IPS DF 6.9 (cell line): Measurements from ENCODE around the gene YWHAH.
A peak's percentile ranks its signal among the peaks of the same experiment; 100 is the strongest.

ENCODE experiments used
- DNase-seq: peaks from one replicate; pipeline ENCODE4 v3.0.0-alpha.2; 2013; ENCODE audit warnings: low read depth, low spot score
- H3K27ac ChIP-seq: one replicate; pipeline ENCODE4 v1.5.1; 2013; ENCODE audit warnings: low read length, control low read depth
- H3K27me3 ChIP-seq: 2 replicates; pipeline ENCODE4 v1.6.1; 2013; ENCODE audit warnings: mild to moderate bottlenecking, low read length; ENCODE audit not compliant: control insufficient read depth, insufficient read depth
- H3K36me3 ChIP-seq: 2 replicates; pipeline ENCODE4 v1.6.1; 2013; ENCODE audit warnings: low read length; ENCODE audit not compliant: control insufficient read depth, insufficient read depth
- H3K4me1 ChIP-seq: 2 replicates; pipeline ENCODE4 v1.6.1; 2013; ENCODE audit warnings: low read length; ENCODE audit not compliant: control insufficient read depth, insufficient read depth
- H3K4me3 ChIP-seq: 2 replicates; pipeline ENCODE4 v1.5.1; 2013; ENCODE audit warnings: mild to moderate bottlenecking, low read length
- H3K9me3 ChIP-seq: 2 replicates; pipeline ENCODE4 v1.6.1; 2013; ENCODE audit warnings: low read length, inconsistent platforms; ENCODE audit not compliant: control insufficient read depth, insufficient read depth
- WGBS: extraction: QIAGEN DNeasy Blood & Tissue Kit; methylation state at CpG from one replicate; pipeline ENCODE4 v1.1.7; 2013; ENCODE audit warnings: mixed read lengths, missing lambda C conversion rate; ENCODE audit not compliant: insufficient read length, insufficient coverage; 5-methylcytosine and 5-hydroxymethylcytosine counted together

The YWHAH gene

DNA sequence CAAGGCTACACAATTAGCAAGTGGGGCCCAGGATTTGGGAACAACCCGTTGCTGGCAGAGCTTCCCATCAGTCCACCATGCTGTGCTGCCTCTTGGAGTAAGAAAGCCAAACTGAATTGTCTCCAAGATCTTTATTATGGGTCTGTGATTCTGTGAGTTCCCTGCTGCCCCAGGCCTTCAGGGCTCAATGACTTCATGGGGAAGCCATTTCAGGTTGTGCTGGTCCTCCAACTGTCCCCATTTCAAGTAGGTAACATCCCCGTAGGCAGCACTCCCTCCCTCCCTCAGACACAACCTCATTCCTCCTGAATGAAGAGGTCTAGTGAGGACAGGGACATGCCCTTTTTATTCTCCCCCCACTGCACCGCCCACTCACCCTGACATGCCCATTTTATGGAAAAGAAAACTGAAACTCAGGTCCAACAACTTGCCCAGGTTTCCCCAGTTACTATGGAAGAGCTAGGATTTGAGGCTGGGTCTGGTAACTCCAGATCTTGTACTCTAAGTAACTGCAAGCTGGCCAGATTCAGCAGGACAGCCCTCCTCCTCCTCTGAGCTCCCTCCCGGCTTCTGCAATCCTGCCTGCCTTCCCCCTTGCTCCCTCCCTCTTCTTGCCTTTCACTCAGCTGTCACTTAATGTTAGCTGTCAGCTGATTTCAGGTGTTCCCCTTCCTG lies 8.2 kb upstream of the YWHAH start:
- Histone ChIP-seq H3K36me3 (no peaks in the 10 kb centered on the region), H3K4me1 (no peaks in the 10 kb centered on the region), H3K9me3 (no peaks in the 10 kb centered on the region), H3K4me3 (no peak overlapping the region), H3K27me3 (no peaks in the 10 kb centered on the region), H3K27ac (no peak overlapping the region)
- no peak for DNase-seq
- WGBS: no CpG with 5 or more reads among the region's 4 CpGs

DNA sequence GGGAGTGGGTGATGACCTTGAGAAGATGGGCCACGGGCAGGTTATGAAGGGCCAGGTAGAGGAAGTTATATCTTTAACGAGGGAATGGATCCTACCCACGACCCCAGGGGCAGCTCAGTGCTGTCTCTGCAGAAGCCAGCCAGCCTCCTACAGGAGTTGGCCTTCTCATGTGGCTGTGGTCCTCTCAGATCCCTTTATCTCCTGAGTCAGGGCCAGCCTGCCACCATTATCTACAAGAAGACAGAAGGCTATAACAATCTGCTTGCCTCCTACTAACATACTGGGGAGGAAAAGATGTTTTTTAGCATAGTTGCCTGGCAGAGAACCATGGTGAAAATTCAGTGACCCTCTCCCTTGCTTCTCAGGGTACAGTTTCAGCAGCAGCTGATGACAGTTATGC lies 7.0 kb upstream of the YWHAH start:
- no peak overlapping the region for H3K4me3 ChIP-seq
- H3K36me3 ChIP-seq: no peaks in the 10 kb centered on the region
- no peaks in the 10 kb centered on the region for H3K4me1 ChIP-seq
- H3K27ac ChIP-seq: no peak overlapping the region
- WGBS: no CpG with 5 or more reads among the region's 3 CpGs
- no peaks in the 10 kb centered on the region for H3K9me3 ChIP-seq
- no peaks in the 10 kb centered on the region for H3K27me3 ChIP-seq
- no peak for DNase-seq

DNA sequence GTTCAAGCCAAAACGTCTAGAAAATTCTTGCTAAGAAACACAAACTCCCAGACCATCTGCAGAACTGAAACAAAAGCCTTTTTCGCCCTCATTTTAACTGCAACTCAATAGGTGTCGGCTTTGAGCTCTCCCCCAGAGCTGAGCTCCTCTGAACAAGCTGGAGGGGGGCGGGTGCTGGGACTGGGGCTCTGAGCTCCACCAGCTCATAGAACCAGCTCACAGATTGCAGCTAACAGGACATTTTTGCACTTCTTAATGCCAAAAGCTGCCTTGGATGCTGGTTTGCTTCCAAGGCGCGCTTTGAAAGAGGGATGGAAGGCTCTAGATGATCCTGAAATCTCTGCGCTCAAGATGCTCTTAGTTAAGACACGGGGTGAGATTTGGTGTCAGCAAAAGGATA lies 6.0 kb upstream of the YWHAH start:
- Histone ChIP-seq H3K4me1 (no peaks in the 10 kb centered on the region), H3K9me3 (no peaks in the 10 kb centered on the region), H3K4me3 (no peak overlapping the region), H3K36me3 (no peaks in the 10 kb centered on the region), H3K27ac (no peak overlapping the region), H3K27me3 (no peaks in the 10 kb centered on the region)
- WGBS: no CpG with 5 or more reads among the region's 8 CpGs
- DNase-seq: no peak

DNA sequence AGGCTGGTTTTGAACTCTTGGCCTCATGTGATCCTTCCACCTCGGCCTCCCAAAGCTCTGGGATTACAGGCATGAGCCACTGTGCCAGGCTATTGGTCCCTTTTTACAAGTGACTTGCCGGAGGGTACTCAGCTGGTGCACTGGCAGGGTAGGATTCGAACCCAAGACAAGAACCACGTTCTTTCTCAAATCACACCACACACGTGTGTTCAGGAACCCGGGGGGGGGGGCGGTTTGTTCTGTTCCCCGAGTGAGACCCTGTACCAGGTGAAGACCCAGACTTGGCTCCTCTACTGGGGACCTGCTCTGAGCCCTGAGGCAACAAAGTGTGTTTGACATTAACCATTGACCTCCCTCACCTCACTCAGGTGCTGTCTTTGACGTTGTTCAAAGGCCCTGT lies 3.8 kb upstream of the YWHAH start:
- no CpG with 5 or more reads among the region's 9 CpGs for whole genome bisulfite sequencing
- Histone ChIP-seq H3K27ac (no peak overlapping the region), H3K4me1 (peaks cover 2% of the 10 kb centered on the region; the same call in 1 of the 2 replicates), H3K4me3 (no peak overlapping the region), H3K36me3 (no peaks in the 10 kb centered on the region), H3K27me3 (no peaks in the 10 kb centered on the region), H3K9me3 (no peaks in the 10 kb centered on the region)
- DNase-seq: no peak

DNA sequence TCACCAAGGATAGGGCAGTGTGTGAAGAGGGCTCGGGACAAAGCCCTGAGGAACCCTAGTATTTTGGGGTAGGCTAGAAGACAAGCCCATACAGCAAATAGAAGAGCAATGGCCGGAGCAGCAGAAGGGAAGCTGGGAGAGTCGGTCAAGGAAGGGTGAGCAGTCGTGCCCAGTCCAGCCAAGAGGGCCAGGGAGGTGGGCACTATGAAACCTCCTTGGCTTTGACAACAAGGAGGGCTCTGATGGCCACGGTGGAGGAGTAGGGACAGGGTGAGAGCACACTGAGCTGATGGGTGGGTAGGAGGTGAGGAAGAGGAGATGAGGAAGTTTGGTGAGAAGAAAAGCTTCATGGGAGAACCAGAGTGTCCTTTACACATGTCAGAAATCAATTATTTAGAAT lies 2.2 kb upstream of the YWHAH start:
- H3K36me3 ChIP-seq: no peaks in the 10 kb centered on the region
- H3K4me1 ChIP-seq: peaks cover 2% of the 10 kb centered on the region; the same call in 1 of the 2 replicates
- H3K4me3 ChIP-seq: no peak overlapping the region
- WGBS: no CpG with 5 or more reads among the region's 5 CpGs
- no peaks in the 10 kb centered on the region for H3K9me3 ChIP-seq
- no peaks in the 10 kb centered on the region for H3K27me3 ChIP-seq
- no peak for DNase-seq
- no peak overlapping the region for H3K27ac ChIP-seq

DNA sequence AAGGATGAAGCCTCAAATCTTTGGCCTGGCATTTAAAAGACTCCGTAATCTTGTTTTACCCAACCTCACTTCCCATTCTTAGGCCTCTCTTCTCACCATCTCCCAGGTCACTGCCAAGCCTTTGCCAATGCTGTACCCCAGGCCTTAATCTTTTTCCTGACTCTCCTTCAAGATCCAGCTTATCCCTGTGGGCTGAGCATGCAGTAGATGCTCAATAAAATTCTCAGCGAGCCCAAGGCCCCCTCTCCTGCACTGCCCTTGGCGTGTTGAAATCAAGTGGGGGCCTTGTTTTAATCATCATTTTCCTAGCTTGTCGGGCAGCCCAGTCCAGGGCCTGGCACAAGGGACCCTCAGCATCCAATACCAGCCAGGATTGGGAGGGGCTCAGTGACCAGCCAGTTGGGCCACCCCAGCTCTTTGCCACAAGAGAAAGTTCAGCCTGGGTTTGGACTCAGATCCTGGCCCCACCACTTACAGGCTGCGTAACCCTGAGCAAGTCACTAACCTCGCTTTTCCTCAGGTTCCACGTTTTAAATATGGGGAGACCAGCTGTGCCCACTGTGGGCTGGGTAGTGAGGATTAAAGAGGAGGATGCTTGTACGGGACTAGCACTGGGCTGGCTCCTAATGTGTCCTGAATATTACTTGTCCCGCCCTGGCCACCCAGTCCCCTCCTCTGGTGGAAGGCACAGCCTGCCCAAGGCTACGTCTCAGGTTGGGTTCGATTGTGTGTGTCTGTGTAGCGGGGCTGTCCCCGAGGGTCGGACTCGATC lies 943 bp upstream of the YWHAH start:
- H3K4me1 ChIP-seq: peaks cover 2% of the 10 kb centered on the region; the same call in 1 of the 2 replicates
- no peaks in the 10 kb centered on the region for H3K27me3 ChIP-seq
- peak overlapping the region; percentile 58; the same call in 1 of the 2 replicates for H3K4me3 ChIP-seq
- H3K36me3 ChIP-seq: no peaks in the 10 kb centered on the region; the same call in 1 of the 2 replicates
- no peak overlapping the region for H3K27ac ChIP-seq
- no peaks in the 10 kb centered on the region for H3K9me3 ChIP-seq
- no CpG with 5 or more reads among the region's 15 CpGs for WGBS
- DNase-seq: no peak

DNA sequence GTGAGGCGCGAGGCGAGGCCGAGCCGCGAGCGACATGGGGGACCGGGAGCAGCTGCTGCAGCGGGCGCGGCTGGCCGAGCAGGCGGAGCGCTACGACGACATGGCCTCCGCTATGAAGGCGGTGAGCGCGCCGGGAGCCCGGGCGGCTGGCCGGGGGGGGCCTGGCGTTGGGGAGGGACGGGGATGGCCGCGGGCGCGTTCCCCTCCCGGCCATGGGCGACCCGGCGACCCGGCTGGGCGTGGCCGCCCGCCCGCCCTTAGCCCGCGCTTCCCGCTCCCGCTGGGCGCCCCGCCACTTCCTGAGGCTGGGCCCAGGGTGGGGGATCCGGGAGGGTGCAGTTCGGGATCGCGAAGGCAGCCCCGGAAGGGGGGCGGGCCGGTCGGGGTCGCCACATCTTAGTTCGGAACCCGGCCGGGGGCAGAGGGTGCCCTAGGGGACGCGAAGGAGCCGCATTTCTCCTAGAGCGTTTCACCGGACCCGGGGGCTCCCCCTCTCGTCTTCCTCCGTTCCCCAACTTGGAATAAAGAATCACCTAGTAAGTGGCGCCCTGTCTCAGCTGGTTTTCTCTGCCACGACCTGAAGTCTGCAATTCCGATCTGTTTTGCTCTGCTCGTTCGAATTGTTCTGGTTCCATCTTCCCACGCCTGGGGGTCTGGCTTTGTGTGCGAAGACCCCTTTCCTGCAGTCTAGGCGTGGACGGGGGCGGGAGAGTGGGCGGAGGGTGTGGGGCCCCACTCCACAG lies 536 bp downstream of the YWHAH start:
- peak overlapping the region; percentile 94 for H3K4me3 ChIP-seq
- DNase-seq: no peak
- H3K27me3 ChIP-seq: no peaks in the 10 kb centered on the region
- no peaks in the 10 kb centered on the region for H3K9me3 ChIP-seq
- no peaks in the 10 kb centered on the region; the same call in 1 of the 2 replicates for H3K36me3 ChIP-seq
- peaks cover 2% of the 10 kb centered on the region; the same call in 1 of the 2 replicates for H3K4me1 ChIP-seq
- no peak overlapping the region for H3K27ac ChIP-seq
- WGBS: no CpG with 5 or more reads among the region's 76 CpGs

DNA sequence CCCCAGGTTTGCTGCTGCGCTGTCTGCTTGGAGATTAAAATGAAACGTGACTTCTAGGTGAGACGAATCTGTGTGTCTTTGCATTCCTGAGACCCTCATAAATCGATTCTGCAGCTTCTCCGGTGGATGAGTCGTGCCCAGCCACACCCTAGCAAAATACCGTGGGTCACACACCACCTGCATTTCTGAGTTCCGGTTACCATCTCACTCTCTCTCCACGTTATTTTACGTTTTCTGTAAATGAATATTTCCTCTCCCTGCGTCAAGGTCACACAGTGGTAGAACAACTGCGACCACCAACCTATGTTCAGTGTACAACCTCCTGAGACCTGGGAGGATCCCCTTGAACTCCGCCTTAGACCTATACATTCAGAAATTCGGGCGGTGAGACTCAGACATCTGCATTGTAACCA lies 1.1 kb downstream of the YWHAH start:
- Histone ChIP-seq H3K9me3 (no peaks in the 10 kb centered on the region), H3K4me3 (peak overlapping the region; percentile 94; the same call in 1 of the 2 replicates), H3K4me1 (peaks cover 2% of the 10 kb centered on the region; the same call in 1 of the 2 replicates), H3K27ac (no peak overlapping the region), H3K36me3 (no peaks in the 10 kb centered on the region; the same call in 1 of the 2 replicates), H3K27me3 (no peaks in the 10 kb centered on the region)
- WGBS: no CpG with 5 or more reads among the region's 15 CpGs
- DNase-seq: no peak

DNA sequence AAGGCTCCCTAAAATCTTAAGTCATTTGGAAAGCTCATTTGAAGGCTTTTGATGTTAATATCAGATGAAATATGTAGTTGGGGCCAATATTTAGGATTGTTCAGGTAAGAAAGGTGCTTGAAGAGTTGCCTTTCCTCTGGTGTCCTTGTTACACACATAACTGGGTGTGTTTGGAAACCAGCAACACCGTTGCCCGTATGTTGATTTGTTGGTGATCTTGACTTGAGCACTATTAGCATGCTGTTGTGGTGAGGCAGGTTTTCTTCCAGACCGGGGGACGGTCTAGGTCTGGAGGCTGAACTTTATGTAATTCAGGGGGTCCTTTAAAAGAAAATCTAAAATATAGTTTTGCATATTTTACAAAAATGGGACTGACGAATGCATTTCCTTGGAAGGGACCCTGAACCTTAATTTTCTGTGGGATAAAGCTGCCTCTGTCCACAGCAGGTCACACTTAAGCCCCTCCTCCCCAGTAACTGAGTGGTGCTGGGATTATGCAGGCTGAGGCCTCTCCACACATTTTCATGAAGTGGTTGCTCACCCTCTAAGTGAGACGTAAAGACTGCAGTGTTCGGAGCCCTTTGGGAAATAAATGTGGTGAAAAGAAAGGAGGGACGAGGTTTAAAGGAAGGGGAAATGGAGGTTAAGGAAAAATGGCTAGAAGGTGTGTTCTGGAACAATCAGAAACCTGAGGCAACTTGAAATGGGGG lies 1.8 kb downstream of the YWHAH start:
- Histone ChIP-seq H3K36me3 (no peaks in the 10 kb centered on the region; the same call in 1 of the 2 replicates), H3K27ac (no peak overlapping the region)
- WGBS: 100% methylated on average over 2 of the region's 8 CpGs

DNA sequence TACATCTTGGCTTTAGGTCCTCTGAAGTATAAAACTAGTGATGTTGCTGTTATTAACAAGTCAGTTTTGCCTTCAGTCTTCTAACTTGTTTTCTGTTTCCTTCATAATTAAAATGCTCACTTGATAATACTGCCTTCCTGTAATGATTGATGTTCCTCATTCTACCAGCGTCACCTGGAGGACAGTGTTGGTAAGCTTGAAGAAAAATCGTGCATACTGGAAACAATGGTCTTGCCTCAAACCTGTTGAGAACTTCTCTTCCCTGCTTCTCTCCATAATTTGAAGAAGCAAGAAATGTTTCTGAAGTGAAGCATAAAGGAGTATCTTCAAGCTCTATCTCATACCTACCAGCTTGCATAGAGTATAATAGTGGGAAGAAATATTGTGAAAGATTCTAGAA lies 3.0 kb downstream of the YWHAH start:
- Histone ChIP-seq H3K27me3 (no peaks in the 10 kb centered on the region), H3K36me3 (no peaks in the 10 kb centered on the region; the same call in 1 of the 2 replicates), H3K9me3 (no peaks in the 10 kb centered on the region), H3K4me1 (peaks cover 2% of the 10 kb centered on the region; the same call in 1 of the 2 replicates), H3K27ac (no peak overlapping the region), H3K4me3 (no peak overlapping the region)
- DNase-seq: no peak
- no CpG with 5 or more reads among the region's 2 CpGs for WGBS

More for the DNA sequence above, 1.8 kb downstream of the YWHAH start:
- no peak for DNase-seq
- H3K4me3 ChIP-seq: peak overlapping the region; percentile 94; the same call in 1 of the 2 replicates
- H3K4me1 ChIP-seq: peaks cover 2% of the 10 kb centered on the region; the same call in 1 of the 2 replicates
- H3K27me3 ChIP-seq: no peaks in the 10 kb centered on the region
- H3K9me3 ChIP-seq: no peaks in the 10 kb centered on the region
